ENCODE data around the gene CEMIP2.

DNA sequence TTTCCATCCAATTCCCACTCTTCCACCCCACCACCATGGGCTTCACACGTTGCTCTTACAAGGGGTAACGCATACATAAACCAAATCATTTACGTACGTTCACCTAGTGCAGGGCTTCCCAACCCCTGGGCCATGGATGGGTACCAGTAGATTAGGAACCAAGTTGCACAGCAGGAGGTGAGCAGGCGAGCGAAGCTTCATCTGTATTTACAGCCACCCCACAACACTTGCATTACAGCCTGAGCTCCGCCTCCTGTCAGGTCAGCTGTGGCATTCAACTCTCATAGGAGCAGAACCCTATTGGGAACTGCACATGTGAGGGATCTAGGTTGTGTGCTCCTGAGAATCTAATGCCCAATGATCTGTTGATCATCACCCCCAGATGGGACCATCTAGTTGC is 82.3 kb downstream of the CEMIP2 start:
- TF ChIP-seq CTCF (IDR thresholded peaks at IDR 0.05) (no peak), POLR2A (IDR thresholded peaks at IDR 0.05) (no peak)

Data from prostate gland (tissue), 2 donors.